Measurements from ENCODE around the gene PTPMT1.
"Not testable (repeated sequence)": the region's sequence is repeated elsewhere in the genome, so short reads cannot be mapped to it uniquely, and the experiment has no call there.

The PTPMT1 gene

DNA sequence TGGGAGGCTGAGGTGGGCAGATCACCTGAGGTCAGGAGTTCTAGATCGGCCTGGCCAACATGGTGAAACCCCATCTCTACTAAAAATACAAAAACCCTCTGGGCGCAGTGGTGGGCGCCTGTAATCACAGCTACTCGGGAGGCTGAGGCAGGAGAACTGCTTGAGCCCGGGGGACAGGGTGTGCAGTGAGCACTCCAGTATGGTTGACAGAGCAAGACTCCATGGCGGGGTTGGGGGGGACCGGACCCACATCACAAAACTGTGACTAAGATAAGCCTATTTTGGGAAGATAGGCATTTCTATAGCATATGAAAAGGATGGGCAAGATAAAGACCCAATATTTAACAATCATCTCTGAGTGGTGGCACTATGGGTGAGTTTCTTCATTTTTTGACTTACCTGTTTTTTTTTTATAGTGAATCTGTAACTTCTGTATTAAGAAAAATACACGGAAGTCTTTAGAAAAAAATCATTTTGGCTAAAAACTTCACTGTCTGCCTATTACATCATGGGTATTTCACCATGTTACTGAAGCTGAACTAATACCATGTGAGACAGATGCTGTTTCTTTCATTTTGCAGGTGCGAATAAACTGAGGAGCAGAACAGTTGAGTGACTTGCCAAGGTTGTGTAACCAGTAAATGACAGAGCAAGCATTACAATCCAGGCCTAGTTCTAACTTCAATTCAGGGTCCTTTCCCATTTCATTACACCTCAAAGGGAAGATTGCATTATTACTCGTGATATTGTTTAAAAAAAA lies 14.9 kb upstream of the PTPMT1 start:
- H3K9me3 ChIP-seq (ENCODE audit: control insufficient read depth, insufficient read depth, low read depth, low read length), result no peaks in the 10 kb centered on the region
- no peak overlapping the region for H3K27ac ChIP-seq (ENCODE audit: low read depth, low read length)
- H3K4me3 ChIP-seq (ENCODE audit: low read depth, low read length), result peak overlapping the region; percentile 97; the same call in 1 of the 2 replicates
- no peak overlapping the region for H3K9ac ChIP-seq (ENCODE audit: low read length)
- H3K27me3 ChIP-seq (ENCODE audit: control insufficient read depth, insufficient read depth, low read length), result no peaks in the 10 kb centered on the region
- H3K4me1 ChIP-seq (ENCODE audit: control insufficient read depth, insufficient read depth, low read length), result peaks cover 10% of the 10 kb centered on the region
- peaks cover 22% of the 10 kb centered on the region for H3K36me3 ChIP-seq (ENCODE audit: control insufficient read depth, insufficient read depth, low read length)

DNA sequence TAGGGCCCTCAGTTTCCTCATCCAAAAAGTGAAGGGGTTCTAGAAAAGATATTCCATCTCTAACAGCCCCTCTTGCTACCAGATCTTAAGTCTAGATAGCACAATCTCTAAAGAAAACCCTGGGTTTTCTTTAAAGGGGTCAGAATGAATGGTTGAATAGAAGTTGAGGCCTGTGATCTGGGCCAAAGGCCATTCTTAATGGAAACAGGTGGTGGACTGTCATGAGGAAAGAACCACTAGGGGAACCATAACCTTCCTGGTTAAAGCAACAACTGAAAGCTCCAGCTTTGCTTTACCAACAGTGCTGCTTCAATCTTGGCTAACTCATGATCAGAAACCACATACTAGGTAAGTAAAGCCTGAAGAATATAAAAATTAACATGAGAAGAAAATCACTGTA lies 14.3 kb upstream of the PTPMT1 start:
- H3K27ac ChIP-seq (ENCODE audit: low read depth, low read length), result no peak overlapping the region

DNA sequence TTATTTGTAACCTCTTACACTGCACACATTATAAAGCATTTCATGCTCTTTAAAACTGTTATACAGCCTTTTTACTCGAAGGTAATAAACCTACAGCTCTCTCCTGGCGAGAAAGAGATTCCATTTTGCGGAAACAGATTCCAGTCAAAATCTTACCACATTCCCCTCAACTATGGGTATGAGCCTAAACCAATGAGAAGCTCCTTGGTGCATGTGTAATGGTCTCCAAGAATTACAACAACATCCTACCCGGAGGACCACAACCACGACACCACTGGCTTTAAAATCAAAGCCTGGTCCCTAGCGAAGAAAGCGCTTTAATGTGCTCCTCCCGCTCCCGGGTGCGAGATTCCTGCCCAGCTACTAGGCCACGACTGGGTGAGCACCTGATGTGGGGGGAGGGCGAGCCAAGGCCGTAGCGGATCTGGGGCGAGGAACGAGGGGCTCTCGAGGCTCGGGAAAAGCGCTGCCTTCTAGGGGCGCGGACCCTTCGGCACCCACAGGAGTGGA lies 13.3 kb upstream of the PTPMT1 start:
- Histone ChIP-seq H3K9me3 (ENCODE audit: control insufficient read depth, insufficient read depth, low read depth, low read length) (no peaks in the 10 kb centered on the region), H3K4me1 (ENCODE audit: control insufficient read depth, insufficient read depth, low read length) (peaks cover 10% of the 10 kb centered on the region), H3K36me3 (ENCODE audit: control insufficient read depth, insufficient read depth, low read length) (peaks cover 15% of the 10 kb centered on the region; the same call in 1 of the 2 replicates), H3K27ac (ENCODE audit: low read depth, low read length) (peak overlapping the region; percentile 89), H3K27me3 (ENCODE audit: control insufficient read depth, insufficient read depth, low read length) (no peaks in the 10 kb centered on the region), H3K9ac (ENCODE audit: low read length) (peak overlapping the region; percentile 97), H3K4me3 (ENCODE audit: low read depth, low read length) (peak overlapping the region; percentile 97)

More for the DNA sequence above, 14.3 kb upstream of the PTPMT1 start:
- no peaks in the 10 kb centered on the region for H3K27me3 ChIP-seq (ENCODE audit: control insufficient read depth, insufficient read depth, low read length)
- H3K4me1 ChIP-seq (ENCODE audit: control insufficient read depth, insufficient read depth, low read length), result peaks cover 10% of the 10 kb centered on the region
- no peak overlapping the region for H3K9ac ChIP-seq (ENCODE audit: low read length)
- H3K36me3 ChIP-seq (ENCODE audit: control insufficient read depth, insufficient read depth, low read length), result peaks cover 21% of the 10 kb centered on the region
- peak overlapping the region; percentile 97 for H3K4me3 ChIP-seq (ENCODE audit: low read depth, low read length)
- no peaks in the 10 kb centered on the region for H3K9me3 ChIP-seq (ENCODE audit: control insufficient read depth, insufficient read depth, low read depth, low read length)

DNA sequence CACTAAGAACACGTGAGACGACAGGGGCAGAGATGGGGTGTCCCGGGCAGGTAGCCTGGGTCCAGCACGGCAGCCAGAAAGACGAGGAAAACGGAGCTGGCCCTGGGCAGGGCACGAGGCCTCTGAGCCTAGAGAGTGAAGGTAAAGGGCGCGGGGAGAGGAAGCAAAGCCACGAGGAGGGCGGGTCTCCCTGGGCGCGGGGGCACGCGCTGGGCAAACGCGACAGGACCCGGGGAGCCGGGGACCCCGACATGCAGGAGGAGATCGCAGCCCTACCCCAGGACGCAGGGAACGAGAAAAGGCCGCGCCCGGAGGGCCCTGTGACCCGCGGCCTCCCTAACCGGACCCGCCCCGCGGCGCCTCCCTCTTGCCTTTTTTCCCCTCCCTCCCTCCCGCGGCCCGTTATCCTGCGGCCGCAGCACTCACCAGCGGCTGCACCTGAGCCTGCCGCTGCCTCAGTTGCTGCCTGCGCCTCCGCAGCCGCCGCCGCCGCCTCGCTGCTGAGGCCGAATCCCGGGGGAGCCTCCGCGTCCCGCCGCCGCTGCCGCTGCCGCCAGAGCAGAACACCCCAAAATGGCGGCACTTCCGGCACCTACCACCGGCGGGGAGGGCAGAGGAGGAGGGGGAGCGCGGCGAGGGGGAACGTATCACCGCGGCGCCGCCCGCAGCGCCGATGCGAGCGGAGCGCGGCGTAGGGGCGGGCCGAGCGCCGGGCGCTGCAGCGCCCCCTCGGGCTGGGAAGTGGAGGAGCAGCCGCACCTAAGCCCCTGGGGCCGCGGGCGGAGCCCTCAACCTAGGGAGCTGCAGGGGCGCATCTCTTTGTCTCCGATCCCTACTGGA lies 12.6 kb upstream of the PTPMT1 start, which contains the start of gene CELF1:
Gene CELF1 (minus strand): TSS at position 567 of the 840 bp plus-strand sequence. CDS start 53,609 bp downstream, outside the sequence.
- peaks cover 10% of the 10 kb centered on the region for H3K4me1 ChIP-seq (ENCODE audit: control insufficient read depth, insufficient read depth, low read length)
- H3K4me3 ChIP-seq (ENCODE audit: low read depth, low read length), result peak within 1 kb of the TSS; percentile 97
- no peaks in the 10 kb centered on the region for H3K27me3 ChIP-seq (ENCODE audit: control insufficient read depth, insufficient read depth, low read length)
- peak within 1 kb of the TSS; percentile 97 for H3K9ac ChIP-seq (ENCODE audit: low read length)
- no peaks in the 10 kb centered on the region for H3K9me3 ChIP-seq (ENCODE audit: control insufficient read depth, insufficient read depth, low read depth, low read length)
- H3K36me3 ChIP-seq (ENCODE audit: control insufficient read depth, insufficient read depth, low read length), result peaks cover 13% of the 10 kb centered on the region; the same call in 1 of the 2 replicates
- peak within 1 kb of the TSS; percentile 89 for H3K27ac ChIP-seq (ENCODE audit: low read depth, low read length)

DNA sequence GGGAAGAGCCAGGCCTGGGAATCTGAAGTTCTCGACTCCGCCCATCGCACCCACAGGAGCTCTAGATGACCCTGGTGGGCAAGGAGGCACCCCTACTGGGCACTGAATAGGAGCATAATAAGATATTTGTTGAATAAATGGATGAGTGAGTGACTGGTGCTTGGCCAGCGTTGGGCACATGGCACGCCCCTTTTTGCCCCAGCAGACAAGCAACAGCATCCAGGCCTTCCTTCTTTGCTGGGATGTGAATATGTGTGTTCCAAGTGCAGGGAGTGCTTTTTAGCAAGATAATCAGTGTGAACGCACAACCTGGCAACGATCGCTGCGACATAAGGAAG lies 12.0 kb upstream of the PTPMT1 start:
- peak overlapping the region; percentile 66 for H3K9ac ChIP-seq (ENCODE audit: low read length)
- peaks cover 10% of the 10 kb centered on the region for H3K4me1 ChIP-seq (ENCODE audit: control insufficient read depth, insufficient read depth, low read length)
- no peak overlapping the region for H3K27ac ChIP-seq (ENCODE audit: low read depth, low read length)
- H3K9me3 ChIP-seq (ENCODE audit: control insufficient read depth, insufficient read depth, low read depth, low read length), result no peaks in the 10 kb centered on the region
- H3K36me3 ChIP-seq (ENCODE audit: control insufficient read depth, insufficient read depth, low read length), result peaks cover 13% of the 10 kb centered on the region; the same call in 1 of the 2 replicates
- H3K4me3 ChIP-seq (ENCODE audit: low read depth, low read length), result peak overlapping the region; percentile 97
- no peaks in the 10 kb centered on the region for H3K27me3 ChIP-seq (ENCODE audit: control insufficient read depth, insufficient read depth, low read length)

DNA sequence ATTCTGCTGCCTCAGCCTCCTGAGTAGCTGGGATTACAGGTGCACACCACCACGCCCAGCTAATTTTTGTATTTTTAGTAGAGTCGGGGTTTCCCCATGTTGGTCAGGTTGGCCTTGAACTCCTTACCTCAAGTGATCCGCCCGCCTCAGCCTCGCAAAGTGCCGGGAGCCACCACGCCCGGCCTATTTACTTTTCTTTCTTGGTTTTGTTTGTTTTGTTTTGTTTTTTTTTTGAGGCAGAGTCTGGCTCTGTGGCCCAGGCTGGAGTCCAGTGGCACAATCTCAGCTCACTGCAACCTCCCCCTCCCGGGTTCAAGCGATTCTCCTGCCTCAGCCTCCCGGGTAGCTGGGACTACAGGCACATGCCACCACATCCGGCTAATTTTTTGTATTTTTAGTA lies 8.4 kb upstream of the PTPMT1 start:
- H3K36me3 ChIP-seq (ENCODE audit: control insufficient read depth, insufficient read depth, low read length); H3K4me1 ChIP-seq (ENCODE audit: control insufficient read depth, insufficient read depth, low read length); H3K27ac ChIP-seq (ENCODE audit: low read depth, low read length): not testable (repeated sequence)

DNA sequence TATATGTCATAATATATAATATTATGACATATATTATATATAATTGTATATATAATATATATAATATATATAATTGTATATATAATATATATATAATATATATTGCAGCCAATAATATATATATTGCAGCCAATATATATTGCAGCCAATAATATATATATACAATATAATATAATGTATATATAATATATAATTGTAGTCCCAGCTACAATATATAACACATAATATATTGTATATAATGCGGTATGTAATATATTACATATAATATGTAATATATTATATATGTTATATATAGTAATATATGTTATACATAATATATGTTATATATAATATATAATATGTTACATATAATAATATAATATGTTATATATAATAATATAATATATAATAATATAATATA lies 6.7 kb upstream of the PTPMT1 start:
- no peak overlapping the region for H3K4me3 ChIP-seq (ENCODE audit: low read depth, low read length)
- no peak overlapping the region for H3K9ac ChIP-seq (ENCODE audit: low read length)
- no peaks in the 10 kb centered on the region for H3K36me3 ChIP-seq (ENCODE audit: control insufficient read depth, insufficient read depth, low read length)
- H3K9me3 ChIP-seq (ENCODE audit: control insufficient read depth, insufficient read depth, low read depth, low read length), result no peaks in the 10 kb centered on the region
- no peaks in the 10 kb centered on the region for H3K27me3 ChIP-seq (ENCODE audit: control insufficient read depth, insufficient read depth, low read length)
- H3K4me1 ChIP-seq (ENCODE audit: control insufficient read depth, insufficient read depth, low read length), result 0 out of 2 replicates have a peak, but pooled peaks cover 3% of the 10 kb centered on the region
- H3K27ac ChIP-seq (ENCODE audit: low read depth, low read length), result no peak overlapping the region

More for the DNA sequence above, 8.4 kb upstream of the PTPMT1 start:
- H3K27me3 ChIP-seq (ENCODE audit: control insufficient read depth, insufficient read depth, low read length); H3K4me3 ChIP-seq (ENCODE audit: low read depth, low read length); H3K9me3 ChIP-seq (ENCODE audit: control insufficient read depth, insufficient read depth, low read depth, low read length); H3K9ac ChIP-seq (ENCODE audit: low read length): not testable (repeated sequence)

DNA sequence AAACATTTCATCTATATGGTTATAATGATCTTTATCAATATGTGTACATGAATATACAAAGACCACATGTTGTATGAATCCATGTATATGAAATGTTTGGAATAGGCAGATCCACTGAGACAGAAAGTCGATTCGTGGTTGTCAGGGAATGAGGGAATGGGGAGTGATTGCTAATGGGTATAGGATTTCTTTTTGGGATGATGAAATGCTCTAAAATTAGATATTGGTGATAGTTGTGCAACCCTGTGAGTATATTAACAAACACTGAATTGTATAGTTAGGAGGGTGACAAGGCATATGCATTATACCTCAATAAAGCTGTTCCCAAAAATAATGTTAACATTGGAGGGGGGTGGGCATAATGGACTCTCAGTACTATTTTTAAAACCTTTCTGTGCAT lies 5.0 kb upstream of the PTPMT1 start:
- H3K4me3 ChIP-seq (ENCODE audit: low read depth, low read length), result no peak overlapping the region

DNA sequence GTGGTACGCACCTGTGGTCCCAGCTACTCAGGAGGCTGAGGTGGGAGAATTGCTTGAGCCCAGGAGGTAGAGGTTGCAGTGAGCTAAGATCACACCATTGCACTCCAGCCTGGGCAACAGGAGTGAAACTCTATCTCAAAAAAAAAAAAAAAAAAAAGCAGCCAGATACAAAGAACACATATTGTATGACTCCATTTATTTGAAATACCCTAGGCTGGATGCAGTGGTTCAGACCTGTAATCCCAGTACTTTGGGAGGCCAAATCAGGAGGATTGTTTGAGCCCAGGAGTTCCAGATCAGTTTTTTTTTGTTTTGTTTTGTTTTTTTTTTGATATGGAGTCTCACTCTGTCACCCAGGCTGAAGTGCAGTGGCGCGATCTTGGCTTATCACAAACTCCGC lies 3.0 kb upstream of the PTPMT1 start:
- not testable (repeated sequence) for H3K4me3 ChIP-seq (ENCODE audit: low read depth, low read length); H3K9me3 ChIP-seq (ENCODE audit: control insufficient read depth, insufficient read depth, low read depth, low read length); H3K27me3 ChIP-seq (ENCODE audit: control insufficient read depth, insufficient read depth, low read length); H3K4me1 ChIP-seq (ENCODE audit: control insufficient read depth, insufficient read depth, low read length); H3K27ac ChIP-seq (ENCODE audit: low read depth, low read length); H3K9ac ChIP-seq (ENCODE audit: low read length); H3K36me3 ChIP-seq (ENCODE audit: control insufficient read depth, insufficient read depth, low read length)

More for the DNA sequence above, 5.0 kb upstream of the PTPMT1 start:
- no peaks in the 10 kb centered on the region for H3K36me3 ChIP-seq (ENCODE audit: control insufficient read depth, insufficient read depth, low read length)
- no peak overlapping the region for H3K27ac ChIP-seq (ENCODE audit: low read depth, low read length)
- H3K9ac ChIP-seq (ENCODE audit: low read length), result no peak overlapping the region
- H3K9me3 ChIP-seq (ENCODE audit: control insufficient read depth, insufficient read depth, low read depth, low read length), result no peaks in the 10 kb centered on the region
- H3K4me1 ChIP-seq (ENCODE audit: control insufficient read depth, insufficient read depth, low read length), result 0 out of 2 replicates have a peak, but pooled peaks cover 5% of the 10 kb centered on the region
- no peaks in the 10 kb centered on the region for H3K27me3 ChIP-seq (ENCODE audit: control insufficient read depth, insufficient read depth, low read length)

DNA sequence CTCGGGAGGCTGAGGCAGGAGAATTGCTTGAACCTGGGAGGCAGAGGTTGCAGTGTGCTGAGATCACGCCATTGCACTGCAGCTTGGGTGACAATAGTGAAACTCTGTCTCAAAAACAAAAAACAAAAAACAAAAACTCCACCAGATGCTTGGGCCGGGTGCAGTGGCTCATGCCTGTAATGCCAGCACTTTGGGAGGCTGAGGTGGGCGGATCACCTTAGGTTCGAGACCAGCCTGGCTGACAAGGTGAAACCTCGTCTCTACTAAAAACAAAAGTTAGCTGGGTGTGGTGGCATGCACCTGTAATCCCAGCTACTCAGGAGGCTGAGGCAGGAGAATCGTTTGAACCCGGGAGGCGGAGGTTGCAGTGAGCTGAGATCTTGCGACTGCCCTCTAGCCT lies 1.0 kb upstream of the PTPMT1 start:
- H3K9me3 ChIP-seq (ENCODE audit: control insufficient read depth, insufficient read depth, low read depth, low read length); H3K36me3 ChIP-seq (ENCODE audit: control insufficient read depth, insufficient read depth, low read length); H3K27me3 ChIP-seq (ENCODE audit: control insufficient read depth, insufficient read depth, low read length); H3K9ac ChIP-seq (ENCODE audit: low read length); H3K4me1 ChIP-seq (ENCODE audit: control insufficient read depth, insufficient read depth, low read length); H3K4me3 ChIP-seq (ENCODE audit: low read depth, low read length); H3K27ac ChIP-seq (ENCODE audit: low read depth, low read length): not testable (repeated sequence)

DNA sequence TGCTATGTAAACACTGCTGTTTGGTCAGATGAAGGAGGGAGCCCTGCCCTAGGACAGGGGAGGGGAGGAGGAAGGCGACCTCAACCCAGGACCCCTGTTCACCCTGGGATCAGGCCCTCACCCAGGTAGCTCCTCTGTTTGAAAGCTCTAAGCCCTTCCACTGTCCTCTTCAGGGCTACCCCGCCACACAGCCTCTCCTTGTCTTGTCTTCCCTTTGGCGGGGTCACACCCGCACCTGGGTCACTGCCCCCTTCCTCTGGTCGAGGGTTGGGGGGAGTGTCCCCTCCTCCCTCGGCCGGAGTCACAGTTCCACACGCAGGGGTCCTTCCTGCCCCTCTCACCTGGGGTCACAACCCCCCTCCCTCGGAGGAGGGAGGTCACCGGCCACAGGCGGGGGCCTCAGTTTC lies 463 bp upstream of the PTPMT1 start:
- H3K9me3 ChIP-seq (ENCODE audit: control insufficient read depth, insufficient read depth, low read depth, low read length), result no peaks in the 10 kb centered on the region
- peak overlapping the region; percentile 22; the same call in 1 of the 2 replicates for H3K27ac ChIP-seq (ENCODE audit: low read depth, low read length)
- H3K36me3 ChIP-seq (ENCODE audit: control insufficient read depth, insufficient read depth, low read length), result peaks cover 15% of the 10 kb centered on the region
- H3K27me3 ChIP-seq (ENCODE audit: control insufficient read depth, insufficient read depth, low read length), result no peaks in the 10 kb centered on the region
- peak overlapping the region; percentile 77 for H3K4me3 ChIP-seq (ENCODE audit: low read depth, low read length)
- peaks cover 9% of the 10 kb centered on the region; the same call in 1 of the 2 replicates for H3K4me1 ChIP-seq (ENCODE audit: control insufficient read depth, insufficient read depth, low read length)
- peak overlapping the region; percentile 97 for H3K9ac ChIP-seq (ENCODE audit: low read length)

All from HUES6 (cell line).